IMR-90 (cell line): ENCODE measurements around the gene TDRD5.

Source experiments
- BHLHE40 ChIP-seq: fragments of 150-350 bp; IDR thresholded peaks from 2 replicates; pipeline ENCODE4 v1.6.1; 2016; ENCODE audit warnings: mild to moderate bottlenecking, low read depth, low read length
- CEBPB ChIP-seq: IDR thresholded peaks from 2 replicates; pipeline ENCODE4 v1.6.1; 2012; ENCODE audit warnings: low read depth, low read length, improper control_type of control experiment
- CHD1 ChIP-seq: IDR thresholded peaks from 2 replicates; pipeline ENCODE4 v1.6.1; 2012; ENCODE audit warnings: low read depth, low read length, improper control_type of control experiment
- CTCF ChIP-seq: conservative IDR thresholded peaks from 2 replicates; pipeline ENCODE4 v1.5.1; 2012; ENCODE audit warnings: mild to moderate bottlenecking, low read depth, low read length, improper control_type of control experiment
- MAZ ChIP-seq: IDR thresholded peaks from 2 replicates; pipeline ENCODE4 v1.6.1; 2012; ENCODE audit warnings: low read depth, mild to moderate bottlenecking, low read length, improper control_type of control experiment, moderate library complexity, borderline replicate concordance
- POLR2A ChIP-seq: IDR thresholded peaks from 2 replicates; pipeline ENCODE4 v1.6.1; 2012; ENCODE audit warnings: mild to moderate bottlenecking, low read depth, low read length
- RAD21 ChIP-seq: IDR thresholded peaks from 2 replicates; pipeline ENCODE4 v1.6.1; 2012; ENCODE audit warnings: low read length, improper control_type of control experiment

GRCh38 chr1:179637211-179637860, 45.7 kb downstream of the TDRD5 start:
- TF ChIP-seq POLR2A, result no peak
- TF ChIP-seq MAZ, result no peak
- TF ChIP-seq CTCF, result no peak
- no peak for TF ChIP-seq BHLHE40
- no peak for TF ChIP-seq CHD1
- TF ChIP-seq CEBPB, result no peak
- TF ChIP-seq RAD21, result no peak
